ENCODE data around the gene FAM53B. TPM values are rescaled to one million over a fixed set of nuclear protein-coding genes. Genes with fewer than 3 reads are reported as not detected.

Gene FAM53B
- total and polyA plus RNA-seq, 4 donors: 14.6 to 45.4 (median 18.2) TPM

- 77 to 85% methylated on average over 3 of the region's 3 CpGs for WGBS, 2 donors
Observed at GRCh38 chr10:124665980-124666379, 78.2 kb downstream of the FAM53B start.

GRCh38 chr10:124665558-124665957, 78.6 kb downstream of the FAM53B start:
- no peak for DNase-seq
- no peak overlapping the region for H3K4me3 ChIP-seq
- no peak for ATAC-seq (ENCODE audit: insufficient read depth, low FRiP score)
- no peak for TF ChIP-seq CTCF (IDR thresholded peaks at IDR 0.05; ENCODE audit: control extremely low read depth, extremely low read depth)
- no peaks in the 10 kb centered on the region for H3K27me3 ChIP-seq (ENCODE audit: control insufficient read depth in 3 of 3, insufficient read depth in 3 of 3, low read length in 2 of 3)
- WGBS, 2 donors: 92 to 94% methylated on average over 8 of the region's 8 CpGs
- no peaks in the 10 kb centered on the region for H3K9me3 ChIP-seq (ENCODE audit: control insufficient read depth in 4 of 4, insufficient read depth in 3 of 4, low read length in 3 of 4)
- no peak overlapping the region for H3K9ac ChIP-seq (ENCODE audit: insufficient read depth in 1 of 2, low read length in 2 of 2)
- no peak overlapping the region for H3K27ac ChIP-seq (ENCODE audit: low read depth in 1 of 2, low read length in 1 of 2)
- H3K36me3 ChIP-seq (ENCODE audit: control insufficient read depth in 4 of 4, insufficient read depth in 4 of 4, low read length in 4 of 4): peaks cover 0 to 15% (median 5%) of the 10 kb centered on the region in 4 donors
- peaks cover 7 to 24% (median 17%) of the 10 kb centered on the region in 5 donors for H3K4me1 ChIP-seq (ENCODE audit: control insufficient read depth in 5 of 5, insufficient read depth in 5 of 5, low read length in 5 of 5)

More at GRCh38 chr10:124665980-124666379, 78.2 kb downstream of the FAM53B start:
- no peak overlapping the region for H3K4me3 ChIP-seq
- no peak for TF ChIP-seq CTCF (IDR thresholded peaks at IDR 0.05; ENCODE audit: control extremely low read depth, extremely low read depth)
- H3K27me3 ChIP-seq (ENCODE audit: control insufficient read depth in 3 of 3, insufficient read depth in 3 of 3, low read length in 2 of 3): no peaks in the 10 kb centered on the region
- no peaks in the 10 kb centered on the region for H3K9me3 ChIP-seq (ENCODE audit: control insufficient read depth in 4 of 4, insufficient read depth in 3 of 4, low read length in 3 of 4)
- H3K4me1 ChIP-seq (ENCODE audit: control insufficient read depth in 5 of 5, insufficient read depth in 5 of 5, low read length in 5 of 5): peaks cover 7 to 29% (median 21%) of the 10 kb centered on the region in 5 donors
- no peak overlapping the region for H3K27ac ChIP-seq (ENCODE audit: low read depth in 1 of 2, low read length in 1 of 2)
- DNase-seq (no peak), ATAC-seq (ENCODE audit: insufficient read depth, low FRiP score) (no peak)
- H3K9ac ChIP-seq (ENCODE audit: insufficient read depth in 1 of 2, low read length in 2 of 2): no peak overlapping the region
- H3K36me3 ChIP-seq (ENCODE audit: control insufficient read depth in 4 of 4, insufficient read depth in 4 of 4, low read length in 4 of 4): peaks cover 0 to 15% (median 5%) of the 10 kb centered on the region in 4 donors

- ATAC-seq (ENCODE audit: insufficient read depth, low FRiP score) (no peak), DNase-seq (no peak)
- Histone ChIP-seq H3K4me3 (no peak overlapping the region), H3K36me3 (ENCODE audit: control insufficient read depth in 4 of 4, insufficient read depth in 4 of 4, low read length in 4 of 4) (peaks cover 0 to 15% (median 5%) of the 10 kb centered on the region in 4 donors), H3K27ac (ENCODE audit: low read depth in 1 of 2, low read length in 1 of 2) (no peak overlapping the region), H3K9ac (ENCODE audit: insufficient read depth in 1 of 2, low read length in 2 of 2) (no peak overlapping the region), H3K4me1 (ENCODE audit: control insufficient read depth in 5 of 5, insufficient read depth in 5 of 5, low read length in 5 of 5) (peaks cover 7 to 23% (median 13%) of the 10 kb centered on the region in 5 donors), H3K27me3 (ENCODE audit: control insufficient read depth in 3 of 3, insufficient read depth in 3 of 3, low read length in 2 of 3) (no peaks in the 10 kb centered on the region), H3K9me3 (ENCODE audit: control insufficient read depth in 4 of 4, insufficient read depth in 3 of 4, low read length in 3 of 4) (no peaks in the 10 kb centered on the region)
- 69 to 100% methylated on average over 2 of the region's 2 CpGs for WGBS, 2 donors
- no peak for TF ChIP-seq CTCF (IDR thresholded peaks at IDR 0.05; ENCODE audit: control extremely low read depth, extremely low read depth)
Observed at GRCh38 chr10:124665091-124665490, 79.1 kb downstream of the FAM53B start.
